Lower leg skin (tissue), 4 donors: ENCODE data around the gene SIX4. TPM values are rescaled to one million over a fixed set of nuclear protein-coding genes. Genes with fewer than 3 reads are reported as not detected.

Source experiments
- DNase-seq, 2 donors: peaks; one replicate each; pipeline ENCODE4 v3.0.0-alpha.2; 2019; ENCODE audit warnings: low spot score in 2 of 2
- H3K4me3 ChIP-seq: fragments of 200-600 bp; sonication (generic); 2 replicates; pipeline ENCODE4 v1.5.1; 2017; ENCODE audit warnings: mild to moderate bottlenecking, low read depth; ENCODE audit not compliant: poor library complexity, severe bottlenecking
- POLR2A ChIP-seq, 2 donors: fragments of 450-650 bp; IDR thresholded peaks; one replicate each; pipeline ENCODE4 v1.6.1; 2016 to 2017; ENCODE audit warnings: antibody characterized with exemption in 2 of 2, mild to moderate bottlenecking in 1 of 2, moderate library complexity in 1 of 2
- WGBS, 2 donors: methylation state at CpG; one replicate each; pipeline ENCODE4 v1.1.5; 2018; 5-methylcytosine and 5-hydroxymethylcytosine counted together
- intact Hi-C: fragments of 100-400 bp; cut with DNase I; formaldehyde crosslinking; loops from one replicate; pipeline ENCODE4 v1.15.0; 2023; ENCODE audit warnings: low total_unique reads
- total RNA-seq, 4 donors: library from RNA; depleted of rRNA; stranded (reverse); fragments of >200 nt; gene quantifications; one replicate each; pipeline ENCODE4 v1.1.0, GENCODE V29; 2016
- TF ChIP-seq, protein P1 (sequence below), 3 donors: fragments of 450-650 bp; IDR thresholded peaks; one replicate each; pipeline ENCODE4 v1.5.1; 2016; ENCODE audit warnings: antibody characterized with exemption in 3 of 3, mild to moderate bottlenecking in 3 of 3, moderate library complexity in 2 of 3

The SIX4 gene
- total RNA-seq, 4 donors from 2014 or later, result 0.38 to 0.98 (median 0.60) TPM

DNA sequence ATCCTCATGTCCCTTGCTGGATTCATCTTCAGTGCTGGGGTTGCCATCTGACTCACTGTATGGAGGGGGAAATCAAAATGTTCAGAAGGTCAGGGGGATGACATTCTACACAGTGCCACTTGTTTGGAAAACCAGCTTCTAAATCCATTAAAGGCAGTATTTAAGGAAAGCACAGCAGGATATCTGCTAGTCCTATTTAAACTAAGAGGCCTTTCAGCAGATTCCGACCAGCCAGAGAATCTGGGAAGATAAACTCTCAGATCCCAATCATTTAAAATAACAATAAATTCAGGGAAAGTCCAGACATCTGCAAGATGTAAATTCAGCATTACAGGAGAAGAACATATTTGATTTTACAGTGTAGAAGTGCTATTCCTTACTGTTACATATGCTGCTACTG is 3.8 kb downstream of the SIX4 start:
- TF ChIP-seq POLR2A (IDR thresholded peaks at IDR 0.05), result no peak
- TF ChIP-seq, protein P1, sequence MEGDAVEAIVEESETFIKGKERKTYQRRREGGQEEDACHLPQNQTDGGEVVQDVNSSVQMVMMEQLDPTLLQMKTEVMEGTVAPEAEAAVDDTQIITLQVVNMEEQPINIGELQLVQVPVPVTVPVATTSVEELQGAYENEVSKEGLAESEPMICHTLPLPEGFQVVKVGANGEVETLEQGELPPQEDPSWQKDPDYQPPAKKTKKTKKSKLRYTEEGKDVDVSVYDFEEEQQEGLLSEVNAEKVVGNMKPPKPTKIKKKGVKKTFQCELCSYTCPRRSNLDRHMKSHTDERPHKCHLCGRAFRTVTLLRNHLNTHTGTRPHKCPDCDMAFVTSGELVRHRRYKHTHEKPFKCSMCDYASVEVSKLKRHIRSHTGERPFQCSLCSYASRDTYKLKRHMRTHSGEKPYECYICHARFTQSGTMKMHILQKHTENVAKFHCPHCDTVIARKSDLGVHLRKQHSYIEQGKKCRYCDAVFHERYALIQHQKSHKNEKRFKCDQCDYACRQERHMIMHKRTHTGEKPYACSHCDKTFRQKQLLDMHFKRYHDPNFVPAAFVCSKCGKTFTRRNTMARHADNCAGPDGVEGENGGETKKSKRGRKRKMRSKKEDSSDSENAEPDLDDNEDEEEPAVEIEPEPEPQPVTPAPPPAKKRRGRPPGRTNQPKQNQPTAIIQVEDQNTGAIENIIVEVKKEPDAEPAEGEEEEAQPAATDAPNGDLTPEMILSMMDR (IDR thresholded peaks at IDR 0.05), result no peak
- DNase-seq, result no peak
- WGBS, 2 donors, result 92 to 100% methylated on average over 1 of the region's 1 CpG
- intact Hi-C loops, result no loop called here
- no peak overlapping the region for H3K4me3 ChIP-seq

DNA sequence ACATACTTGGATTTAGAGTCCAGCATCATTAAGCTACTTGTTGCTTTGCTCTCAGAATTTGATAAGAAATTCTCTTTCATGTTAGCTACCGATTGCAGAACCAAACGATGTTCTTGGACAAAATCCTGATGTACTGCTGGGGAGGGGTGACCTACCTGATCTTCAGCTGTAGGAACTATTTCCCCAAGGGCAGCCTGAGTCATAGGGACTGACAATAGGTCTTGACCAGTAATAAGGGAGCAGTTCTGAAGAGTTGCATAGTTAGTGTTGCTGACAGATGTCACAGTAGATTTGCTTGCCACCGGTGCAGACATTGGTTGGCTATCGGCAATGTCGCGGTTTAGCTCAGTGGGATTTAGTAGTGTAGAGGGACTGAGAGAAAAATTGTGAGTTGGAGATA is 10.6 kb downstream of the SIX4 start:
- intact Hi-C loops, result no loop called here
- TF ChIP-seq, protein P1 (IDR thresholded peaks at IDR 0.05), result no peak
- TF ChIP-seq POLR2A (IDR thresholded peaks at IDR 0.05), result no peak
- no peak for DNase-seq
- no peak overlapping the region for H3K4me3 ChIP-seq
- 86 to 93% methylated on average over 6 of the region's 6 CpGs for WGBS, 2 donors

DNA sequence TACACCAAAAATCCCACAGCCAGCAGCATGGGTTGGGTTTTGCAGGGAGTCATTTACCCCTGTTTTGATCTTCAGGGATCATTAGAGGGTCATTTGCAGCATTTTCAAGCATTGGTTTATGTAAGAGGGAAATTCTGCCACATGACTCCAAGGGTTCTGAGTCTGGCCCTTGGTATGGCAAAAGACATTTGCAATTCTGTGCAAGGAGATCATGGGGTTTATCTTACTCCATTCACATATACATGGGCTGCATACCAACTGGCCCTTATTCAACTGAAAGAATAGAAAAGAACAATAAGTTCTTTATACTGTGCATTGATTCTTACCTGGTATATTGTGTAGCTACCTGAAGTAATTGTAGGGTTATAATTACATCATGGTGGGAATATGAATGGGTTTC is 13.7 kb downstream of the SIX4 start:
- no peak for DNase-seq
- intact Hi-C loops, result no loop called here
- TF ChIP-seq, protein P1 (IDR thresholded peaks at IDR 0.05), result no peak
- TF ChIP-seq POLR2A (IDR thresholded peaks at IDR 0.05), result no peak
- no peak overlapping the region for H3K4me3 ChIP-seq

DNA sequence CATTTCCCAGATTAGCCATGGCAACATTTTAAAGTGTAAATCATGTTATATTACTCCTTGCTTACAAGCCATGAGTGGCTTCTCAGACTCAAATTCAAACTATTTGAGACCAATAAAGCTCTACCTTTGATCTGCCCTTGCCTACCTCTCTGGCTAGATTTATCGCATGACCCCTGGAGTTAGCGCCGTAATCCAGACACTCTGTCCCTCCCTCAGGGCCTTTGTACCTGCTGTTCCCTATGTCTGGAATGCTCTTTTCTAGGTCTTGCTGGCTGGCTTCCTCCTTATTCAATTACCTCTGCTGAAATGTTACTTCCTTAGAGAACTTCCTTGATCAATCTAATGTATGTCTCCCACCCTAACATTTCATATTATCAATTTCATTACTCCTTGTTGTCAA is 16.3 kb downstream of the SIX4 start:
- DNase-seq, result no peak
- 74 to 82% methylated on average over 3 of the region's 3 CpGs for WGBS, 2 donors
- no peak overlapping the region for H3K4me3 ChIP-seq
- TF ChIP-seq POLR2A (IDR thresholded peaks at IDR 0.05), result no peak
- TF ChIP-seq, protein P1 (IDR thresholded peaks at IDR 0.05), result no peak
- intact Hi-C loops, result no loop called here

DNA sequence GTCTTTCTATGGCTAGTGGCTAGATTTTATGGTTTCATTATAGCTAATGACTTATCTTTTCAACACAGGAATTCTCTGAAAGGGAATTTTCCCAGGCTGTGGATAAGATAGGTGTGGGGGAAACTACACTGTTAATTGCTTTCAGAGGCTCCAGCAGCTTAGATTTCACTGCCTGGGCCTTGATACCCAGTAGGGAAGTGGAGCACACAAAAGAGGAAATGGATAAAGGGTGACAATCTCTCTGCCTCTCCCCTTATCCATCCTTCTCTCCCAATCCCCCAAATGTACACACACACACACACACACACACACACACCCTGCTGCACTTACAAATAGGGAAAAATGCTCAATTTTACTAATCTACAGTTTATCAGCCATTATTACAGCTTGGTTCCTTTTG is 19.1 kb downstream of the SIX4 start:
- TF ChIP-seq, protein P1 (IDR thresholded peaks at IDR 0.05), result no peak
- no peak for TF ChIP-seq POLR2A (IDR thresholded peaks at IDR 0.05)
- intact Hi-C loops, result no loop called here
- no peak overlapping the region for H3K4me3 ChIP-seq
- no peak for DNase-seq

DNA sequence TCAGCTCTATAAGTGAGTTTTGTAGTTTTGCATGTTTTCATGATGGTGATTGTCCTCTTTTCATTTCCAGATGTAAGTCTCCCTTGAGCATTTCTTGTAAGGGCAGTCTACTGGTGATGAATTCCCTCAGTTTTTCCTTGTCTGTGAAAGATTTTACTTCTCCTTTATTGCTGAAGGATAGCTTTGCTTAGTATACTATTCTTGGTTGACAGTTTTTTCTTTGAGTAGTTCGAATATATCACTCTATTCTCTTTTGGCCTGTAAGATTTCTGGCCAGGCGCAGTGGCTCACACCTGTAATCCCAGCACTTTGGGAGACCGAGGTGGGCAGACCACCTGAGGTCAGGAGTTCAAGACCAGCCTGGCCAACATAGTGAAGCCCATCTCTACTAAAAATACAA is 23.6 kb downstream of the SIX4 start:
- H3K4me3 ChIP-seq, result no peak overlapping the region
- WGBS, 2 donors, result 91 to 94% methylated on average over 3 of the region's 3 CpGs
- no peak for DNase-seq
- intact Hi-C loops, result no loop called here
- no peak for TF ChIP-seq POLR2A (IDR thresholded peaks at IDR 0.05)
- TF ChIP-seq, protein P1 (IDR thresholded peaks at IDR 0.05), result no peak
